Activated CD4-positive, CD25-positive, alpha-beta regulatory T cell treated with anti-CD3 and anti-CD28 coated beads, Interleukin-2, amount 50 U/mL, for 16 hours (primary cell): Measurements from ENCODE around the gene NECAB2.

Experiments used
- DNase-seq: peaks from one replicate; pipeline ENCODE4 v3.0.0-alpha.2; 2020; ENCODE audit warnings: low read depth, low spot score

NECAB2 gene

DNA sequence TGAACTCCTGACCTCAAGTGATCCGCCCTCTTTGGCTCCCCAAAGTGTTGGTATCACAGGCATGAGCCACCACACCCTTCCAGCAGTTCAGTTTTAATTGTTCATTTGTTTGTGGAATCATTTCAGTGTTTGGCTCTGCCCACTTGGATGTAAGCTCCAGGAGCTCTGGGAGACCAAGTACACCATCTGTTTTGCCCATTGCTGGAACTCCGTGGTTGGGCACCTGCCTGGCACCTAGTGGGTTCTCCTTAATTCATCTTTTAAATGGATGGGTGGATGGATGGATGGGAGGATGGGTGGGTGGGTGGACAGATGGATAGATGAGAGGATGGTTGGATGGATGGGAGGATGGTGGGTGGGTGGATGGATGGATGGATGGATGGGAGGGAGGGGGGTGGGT lies 953 bp upstream of the NECAB2 start:
- DNase-seq, result no peak

DNA sequence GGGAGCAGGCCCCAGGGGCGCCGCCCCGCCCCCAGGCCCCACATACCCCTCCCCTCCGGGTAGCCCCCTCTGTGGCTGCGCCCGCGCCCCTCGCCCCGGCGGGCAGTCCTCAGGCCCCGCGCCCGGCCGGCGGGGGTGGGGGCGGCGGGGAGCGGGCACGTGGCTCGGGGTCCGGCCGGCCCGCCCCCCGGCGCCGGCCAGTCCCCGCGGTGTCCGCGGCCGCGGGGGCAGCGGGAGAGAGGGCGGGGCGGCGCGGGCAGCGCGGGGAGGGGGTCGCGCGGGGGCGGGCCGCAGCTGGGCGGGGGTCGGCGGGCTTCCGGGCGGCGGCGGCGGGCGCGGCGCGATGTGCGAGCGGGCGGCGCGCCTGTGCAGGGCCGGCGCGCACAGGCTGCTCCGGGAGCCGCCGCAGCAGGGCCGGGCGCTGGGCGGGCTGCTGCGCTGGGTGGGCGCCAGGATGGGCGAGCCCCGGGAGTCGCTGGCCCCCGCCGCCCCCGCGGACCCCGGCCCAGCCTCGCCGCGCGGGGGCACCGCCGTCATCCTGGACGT lies 335 bp downstream of the NECAB2 start:
- DNase-seq, result no peak

DNA sequence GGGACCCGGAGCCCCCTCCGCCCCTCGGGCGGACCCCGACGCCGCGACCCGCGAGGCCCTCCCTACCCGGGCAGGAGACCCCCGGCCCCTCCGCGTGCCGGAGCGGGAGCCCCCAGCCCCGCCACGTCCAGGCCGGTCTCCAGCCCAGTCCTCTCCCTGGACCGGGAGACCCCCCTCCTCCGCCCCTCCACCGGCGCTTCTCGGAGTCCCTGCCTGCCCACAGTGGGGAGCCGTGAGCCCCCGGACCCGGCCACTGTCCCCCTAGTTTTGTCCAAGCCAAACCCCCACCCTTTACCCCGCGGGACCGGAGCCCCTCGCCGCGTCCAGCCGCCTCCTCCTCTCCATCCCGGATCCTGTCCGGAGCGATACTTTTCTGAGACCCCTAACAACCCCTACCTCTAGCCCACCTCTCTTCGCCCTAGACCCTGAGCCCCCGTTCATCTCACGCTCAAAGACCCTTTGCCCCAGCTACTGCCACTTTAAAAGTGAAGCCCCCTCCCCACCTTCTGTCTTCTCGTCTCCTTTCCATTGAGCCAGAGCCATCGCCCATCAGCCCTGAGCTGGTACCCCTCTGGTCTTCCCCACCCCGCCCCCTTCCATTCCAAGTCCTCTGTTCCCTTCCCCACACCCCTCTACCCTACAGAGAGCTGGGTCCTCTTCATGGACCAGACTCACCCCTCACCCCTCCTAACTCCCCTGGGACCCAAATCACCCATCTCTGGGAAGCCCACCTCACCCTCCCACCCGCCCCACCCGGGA lies 1.0 kb downstream of the NECAB2 start:
- DNase-seq, result no peak

GRCh38 chr16:83969771-83970429 lies 1.9 kb downstream of the NECAB2 start:
- DNase-seq, result no peak

- DNase-seq, result no peak
Measured at GRCh38 chr16:83970430-83970815, 2.4 kb downstream of the NECAB2 start.

- no peak for DNase-seq
Measured at GRCh38 chr16:83971165-83972130, 3.4 kb downstream of the NECAB2 start.

DNA sequence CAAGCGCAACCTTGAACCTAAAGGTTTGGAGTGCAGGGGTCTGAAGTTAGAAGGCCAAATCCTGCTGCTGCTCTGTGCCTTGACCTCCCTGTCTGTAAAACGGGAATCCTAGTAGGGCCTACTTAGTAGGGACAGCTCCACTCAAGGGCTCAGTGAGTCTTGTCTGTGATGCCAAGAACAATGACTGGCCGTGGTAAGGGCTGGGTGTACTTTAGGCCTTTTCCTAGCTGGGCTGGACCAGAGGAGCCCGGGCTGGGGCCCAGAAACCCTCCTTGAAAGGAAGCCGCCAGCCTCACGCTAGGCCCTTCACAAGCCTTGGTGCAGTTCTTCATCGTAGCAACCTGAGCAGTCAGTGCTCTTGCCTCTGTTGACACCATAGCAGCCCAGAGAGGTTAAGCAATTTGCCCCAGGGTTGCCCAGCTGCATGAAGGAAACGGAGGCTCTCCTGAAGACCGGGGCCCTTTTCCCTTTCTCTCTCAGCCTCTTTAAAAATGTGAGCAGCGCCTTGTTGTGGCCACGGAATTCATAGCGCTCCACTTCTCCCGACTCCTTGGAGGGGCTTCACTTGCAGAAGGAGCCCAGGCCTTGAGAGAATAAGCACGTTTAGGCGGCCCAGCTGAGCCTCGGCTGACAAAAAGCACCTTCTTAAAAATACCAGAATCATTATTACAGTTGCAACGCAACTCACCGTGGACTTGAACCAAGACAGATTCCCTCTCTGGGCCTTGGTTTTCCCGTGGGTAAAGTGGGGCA lies 4.4 kb downstream of the NECAB2 start:
- no peak for DNase-seq

DNA sequence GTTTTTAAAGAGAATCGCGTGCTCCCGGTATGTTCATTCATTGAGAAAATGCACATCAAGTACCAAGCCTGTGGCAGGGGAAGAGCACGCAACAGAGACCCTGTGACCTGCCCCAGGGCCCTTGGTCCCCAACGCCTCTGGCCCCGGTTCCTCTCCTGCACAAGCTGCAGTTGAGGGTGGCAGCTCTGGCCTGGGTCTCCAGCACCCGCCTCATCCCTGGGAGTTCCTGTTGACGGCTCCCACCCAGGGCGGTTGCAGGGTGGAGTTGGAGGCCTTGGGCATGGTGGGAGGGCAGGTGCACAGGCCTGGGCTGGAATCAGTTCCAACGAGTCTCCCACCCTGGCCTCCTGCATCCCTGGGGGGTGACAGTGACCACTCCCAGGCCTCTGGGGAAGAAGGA lies 5.0 kb downstream of the NECAB2 start:
- no peak for DNase-seq

DNA sequence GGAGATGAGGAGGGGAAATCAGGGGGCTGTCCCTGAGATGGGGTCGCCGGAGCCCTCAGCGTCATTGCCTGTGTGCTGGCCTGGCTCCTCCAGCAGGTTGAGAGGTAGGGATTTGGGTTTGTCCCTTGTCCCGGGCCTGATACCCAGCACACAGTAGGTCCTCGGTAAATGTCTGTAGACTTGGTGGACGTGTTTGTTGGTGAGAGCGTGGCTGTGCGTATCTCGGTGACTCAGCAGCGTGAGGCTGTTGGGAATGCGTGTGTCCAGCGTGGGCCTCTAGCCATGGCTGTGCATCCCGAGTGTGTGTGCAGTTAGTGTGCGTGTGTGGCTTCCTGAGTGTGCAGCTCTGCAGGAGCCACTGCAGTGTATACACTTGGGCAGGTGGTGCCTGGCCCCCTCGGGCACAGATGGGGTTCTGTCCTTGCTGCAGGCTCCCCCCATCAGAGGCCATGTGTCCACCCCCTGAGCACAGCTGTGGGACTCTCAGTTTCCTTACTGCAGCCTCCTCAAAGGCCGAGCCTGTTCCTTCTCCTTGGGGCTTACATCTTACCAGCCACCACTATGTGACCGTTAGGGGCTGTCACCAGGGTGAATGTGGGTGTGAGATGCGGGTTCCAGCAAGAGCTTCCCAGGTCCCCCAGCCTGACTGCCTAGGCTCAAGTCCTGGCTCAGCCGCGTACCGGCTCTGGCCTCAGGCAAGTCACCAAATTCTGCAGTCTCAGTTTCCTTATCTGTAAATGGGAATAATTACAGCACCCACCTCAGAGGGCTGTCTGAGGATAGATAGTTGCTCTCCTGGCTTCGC lies 5.7 kb downstream of the NECAB2 start:
- no peak for DNase-seq

GRCh38 chr16:83974475-83974874 lies 6.4 kb downstream of the NECAB2 start:
- no peak for DNase-seq

- DNase-seq, result no peak
Measured at GRCh38 chr16:83975590-83976260, 7.7 kb downstream of the NECAB2 start.

GRCh38 chr16:83977056-83977815 lies 9.2 kb downstream of the NECAB2 start:
- no peak for DNase-seq

- DNase-seq, result no peak
Measured at GRCh38 chr16:83978401-83978904, 10.4 kb downstream of the NECAB2 start.

DNA sequence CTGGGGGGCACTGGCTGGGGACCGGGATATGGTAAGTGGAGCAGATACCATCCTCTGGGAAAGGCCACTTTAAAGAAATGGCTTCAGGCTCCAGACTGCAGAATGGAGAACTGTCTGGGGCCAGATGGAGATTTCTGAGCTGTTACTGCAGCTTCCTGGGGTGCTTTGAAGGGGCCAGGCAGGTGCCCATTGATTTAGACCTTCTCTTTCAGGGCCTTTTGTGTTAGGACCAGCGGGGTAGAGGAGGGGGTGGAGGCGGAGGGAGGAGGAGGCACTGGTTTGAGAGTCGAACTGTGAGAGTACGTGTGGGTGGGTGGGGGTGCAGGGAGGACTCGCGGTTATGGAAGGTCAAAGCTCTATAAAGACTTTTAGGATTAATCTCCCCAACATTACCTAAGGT lies 11.4 kb downstream of the NECAB2 start:
- DNase-seq, result no peak

DNA sequence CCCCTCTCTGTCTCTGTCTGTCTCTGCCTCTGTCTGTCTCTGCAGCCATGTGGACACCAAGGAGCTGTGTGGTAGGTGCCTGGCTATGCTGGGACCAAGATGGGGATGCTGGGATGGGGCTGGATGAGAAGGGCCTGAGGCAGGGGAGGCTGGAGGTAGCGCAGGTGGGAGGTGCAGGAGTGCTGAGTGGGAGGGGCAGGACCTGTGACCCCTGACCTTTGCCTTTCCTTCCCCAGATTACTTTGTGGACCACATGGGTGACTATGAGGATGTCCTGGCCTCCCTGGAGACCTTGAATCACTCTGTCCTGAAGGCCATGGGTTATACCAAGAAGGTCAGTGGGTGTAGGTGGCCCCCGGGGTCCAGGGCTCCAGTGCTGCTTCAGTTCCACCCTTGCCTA lies 12.8 kb downstream of the NECAB2 start:
- no peak for DNase-seq

- DNase-seq, result no peak
Measured at GRCh38 chr16:83981799-83982198, 13.8 kb downstream of the NECAB2 start.

- DNase-seq, result no peak
Measured at GRCh38 chr16:83983491-83983890, 15.4 kb downstream of the NECAB2 start.

DNA sequence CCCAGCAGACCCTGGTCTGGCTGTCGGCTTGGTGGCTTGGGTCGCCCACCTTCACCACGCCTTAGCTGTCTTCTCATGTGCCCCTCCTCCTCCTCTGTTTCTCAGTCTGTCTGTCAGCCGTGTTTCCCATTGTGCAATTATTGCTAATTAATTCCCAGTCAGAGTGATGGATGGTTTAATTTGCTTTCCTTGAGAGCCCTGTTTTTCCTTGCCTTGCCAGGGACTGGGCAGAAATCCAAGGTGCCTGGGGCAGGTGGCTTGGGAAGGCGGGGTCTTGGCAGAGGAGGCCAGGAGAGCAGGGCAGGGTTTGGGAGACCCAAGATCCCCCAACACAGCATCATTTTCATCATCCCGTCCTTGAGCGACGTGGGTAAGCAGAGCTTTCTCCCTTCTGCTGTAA lies 21.3 kb downstream of the NECAB2 start:
- no peak for DNase-seq

- no peak for DNase-seq
Measured at GRCh38 chr16:83990492-83990891, 22.4 kb downstream of the NECAB2 start.
